Measurements from ENCODE around the gene CFAP46.

CFAP46 gene

GRCh38 chr10:132817701-132818211 is 124.6 kb downstream of the CFAP46 start:
- DNase-seq = no peak

- no peak for DNase-seq
Observed at GRCh38 chr10:132816718-132817117, 125.7 kb downstream of the CFAP46 start.

- no peak for DNase-seq
Observed at GRCh38 chr10:132815168-132815857, 127.1 kb downstream of the CFAP46 start.

GRCh38 chr10:132814469-132814856 is 127.9 kb downstream of the CFAP46 start:
- DNase-seq = no peak

- DNase-seq = no peak
Observed at GRCh38 chr10:132813560-132814468, 128.6 kb downstream of the CFAP46 start.

GRCh38 chr10:132813001-132813401 is 129.4 kb downstream of the CFAP46 start:
- DNase-seq = no peak

- no peak for DNase-seq
Observed at GRCh38 chr10:132812520-132812919, 129.8 kb downstream of the CFAP46 start.

GRCh38 chr10:132811891-132812481 is 130.4 kb downstream of the CFAP46 start:
- no peak for DNase-seq

- no peak for DNase-seq
Observed at GRCh38 chr10:132810807-132811700, 131.3 kb downstream of the CFAP46 start.

- DNase-seq = no peak
Observed at GRCh38 chr10:132810141-132810806, 132.1 kb downstream of the CFAP46 start.

GRCh38 chr10:132809232-132810140 is 132.9 kb downstream of the CFAP46 start:
- no peak for DNase-seq

GRCh38 chr10:132808383-132809231 is 133.8 kb downstream of the CFAP46 start:
- no peak for DNase-seq

GRCh38 chr10:132807621-132808049 is 134.7 kb downstream of the CFAP46 start:
- no peak for DNase-seq

GRCh38 chr10:132806561-132807003 is 135.8 kb downstream of the CFAP46 start:
- no peak for DNase-seq

- no peak for DNase-seq
Observed at GRCh38 chr10:132806110-132806509, 136.3 kb downstream of the CFAP46 start.

GRCh38 chr10:132805599-132805998 is 136.8 kb downstream of the CFAP46 start:
- DNase-seq = no peak

GRCh38 chr10:132804785-132805426 is 137.5 kb downstream of the CFAP46 start:
- no peak for DNase-seq

GRCh38 chr10:132804287-132804686 is 138.1 kb downstream of the CFAP46 start:
- DNase-seq = no peak

Data from activated naive CD4-positive, alpha-beta T cell (primary cell).